Esophagus muscularis mucosa (tissue), 3 donors: ENCODE data around the gene PTPN20.

Experiments used
- CTCF ChIP-seq, 3 experiments: fragments of 200-600 bp in 2 of 3; fragments of 450-650 bp in 1 of 3; sonication (generic) in 2 of 3; IDR thresholded peaks; one replicate each; pipeline ENCODE4 v1.5.1; 2017 to 2019; ENCODE audit warnings: antibody characterized with exemption in 3 of 3, mild to moderate bottlenecking in 2 of 3, moderate library complexity in 1 of 3
- POLR2A ChIP-seq: fragments of 450-650 bp; IDR thresholded peaks from one replicate; pipeline ENCODE4 v1.6.1; 2017; ENCODE audit warnings: antibody characterized with exemption, moderate library complexity, mild to moderate bottlenecking, low read depth
- POLR2AphosphoS5 ChIP-seq, 2 donors: sonication (generic); formaldehyde crosslinking; IDR thresholded peaks; one replicate each; pipeline ENCODE4 v1.6.1; 2017; ENCODE audit warnings: antibody characterized with exemption in 2 of 2

- TF ChIP-seq CTCF (IDR thresholded peaks at IDR 0.05) (no peak), POLR2A (no peak), POLR2AphosphoS5 (IDR thresholded peaks at IDR 0.05) (no peak)
Measured at GRCh38 chr10:47051741-47052238, 140.6 kb downstream of the PTPN20 start.
